NCI-H524 (cell line): ENCODE measurements around the gene QSOX2.

Experiments used
- DNase-seq, 2 experiments: peaks; one replicate each; lab custom pipeline; 2025; lab: John Stamatoyannopoulos, UW

QSOX2 gene

DNA sequence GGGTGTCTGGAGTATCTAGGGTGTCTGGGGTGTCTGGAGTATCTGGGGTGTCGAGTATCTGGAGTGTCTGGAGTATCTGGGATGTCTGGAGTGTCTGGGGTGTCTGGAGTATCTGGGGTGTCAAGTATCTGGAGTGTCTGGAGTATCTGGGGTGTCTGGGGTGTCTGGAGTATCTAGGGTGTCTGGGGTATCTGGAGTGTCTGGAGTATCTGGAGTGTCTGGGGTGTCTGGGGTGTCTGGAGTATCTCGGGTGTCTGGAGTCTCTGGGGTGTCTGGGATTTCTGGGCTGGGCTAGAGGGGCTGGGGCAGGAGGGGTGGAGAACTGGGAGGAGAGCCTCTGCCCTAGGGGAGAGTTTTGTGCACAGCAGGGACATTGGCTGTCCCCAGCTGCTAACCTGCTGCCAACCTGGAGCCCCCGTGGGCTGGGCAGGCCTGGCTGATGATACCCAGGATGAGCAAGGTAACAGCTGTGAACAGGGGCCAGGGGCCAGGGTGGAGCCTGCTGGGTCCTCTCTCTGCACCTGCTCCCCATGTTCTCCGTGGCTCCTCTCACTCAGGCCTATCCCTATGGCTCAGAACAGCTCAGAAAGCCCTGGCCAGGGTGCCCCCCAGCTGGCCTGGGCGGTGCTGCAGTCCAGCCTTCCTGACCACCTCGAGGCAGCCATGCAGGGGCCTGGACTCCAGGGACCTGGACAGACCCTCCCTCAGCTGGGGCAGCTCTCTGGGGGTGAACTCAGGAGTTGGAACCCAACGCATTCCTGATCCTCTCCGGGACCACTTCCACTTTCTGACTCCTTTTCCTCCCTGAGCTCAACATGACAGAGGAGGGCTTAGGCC is 70.6 kb downstream of the QSOX2 start:
- peak in 1 of 2 experiments; percentile 35 for DNase-seq

DNA sequence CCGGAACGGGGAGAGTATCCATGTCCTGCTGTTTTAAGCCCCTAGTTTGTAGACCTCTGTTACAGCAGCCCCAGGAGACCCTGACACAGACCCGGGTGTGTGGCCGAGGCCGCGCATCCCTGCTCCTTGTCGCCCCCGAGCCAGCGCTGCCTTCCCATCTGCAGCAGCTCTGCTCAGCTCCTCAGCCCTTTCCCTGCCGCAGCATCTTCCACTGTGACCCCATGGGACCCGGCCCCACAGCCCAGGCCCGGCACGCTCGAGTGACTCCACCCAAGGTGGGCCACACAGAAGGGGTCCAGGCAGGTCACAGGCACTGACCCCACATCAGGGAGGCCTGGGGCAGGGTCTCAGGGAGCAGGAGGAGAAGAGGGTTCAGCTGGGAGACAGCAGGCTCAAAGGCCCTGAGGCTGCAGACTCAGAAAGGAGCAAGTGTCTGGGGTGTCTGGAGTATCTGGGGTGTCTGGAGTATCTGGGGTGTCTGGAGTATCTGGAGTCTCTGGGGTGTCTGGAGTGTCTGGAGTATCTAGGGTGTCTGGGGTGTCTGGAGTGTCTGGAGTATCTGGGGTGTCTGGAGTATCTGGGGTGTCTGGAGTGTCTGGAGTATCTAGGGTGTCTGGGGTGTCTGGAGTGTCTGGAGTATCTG is 71.8 kb downstream of the QSOX2 start:
- no peak for DNase-seq

DNA sequence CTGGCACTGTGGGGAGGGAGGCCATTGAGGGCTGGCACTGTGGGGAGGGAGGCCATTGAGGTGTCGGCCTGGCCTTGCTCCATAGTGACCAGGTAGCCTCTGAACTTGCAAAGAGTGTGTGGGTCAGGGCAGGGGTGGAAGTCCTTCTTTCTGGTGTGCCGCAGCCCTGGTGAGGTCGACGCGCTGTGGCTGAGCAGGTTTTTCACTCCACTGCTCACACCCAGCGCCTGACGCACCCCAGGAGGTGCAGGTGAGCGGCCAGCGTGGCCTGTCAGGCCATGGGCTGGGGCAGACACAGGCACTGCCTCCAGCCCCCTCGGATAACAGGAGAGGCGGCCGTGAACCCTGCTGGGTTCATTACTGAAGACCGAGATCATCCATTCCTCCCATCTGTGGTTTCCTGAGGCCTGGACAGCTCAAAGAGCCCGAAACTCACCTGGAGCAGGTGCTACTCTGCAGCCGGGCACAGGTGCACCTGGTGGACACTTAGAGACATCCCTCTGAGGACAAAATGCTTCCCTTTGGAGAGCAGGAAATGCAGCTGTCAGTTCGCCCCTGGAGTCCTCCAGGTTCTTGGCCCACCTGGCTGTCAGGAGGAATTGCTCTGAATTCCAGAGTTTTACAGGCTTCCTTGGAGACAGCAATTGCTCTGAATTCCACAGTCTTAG is 73.1 kb downstream of the QSOX2 start:
- no peak for DNase-seq

DNA sequence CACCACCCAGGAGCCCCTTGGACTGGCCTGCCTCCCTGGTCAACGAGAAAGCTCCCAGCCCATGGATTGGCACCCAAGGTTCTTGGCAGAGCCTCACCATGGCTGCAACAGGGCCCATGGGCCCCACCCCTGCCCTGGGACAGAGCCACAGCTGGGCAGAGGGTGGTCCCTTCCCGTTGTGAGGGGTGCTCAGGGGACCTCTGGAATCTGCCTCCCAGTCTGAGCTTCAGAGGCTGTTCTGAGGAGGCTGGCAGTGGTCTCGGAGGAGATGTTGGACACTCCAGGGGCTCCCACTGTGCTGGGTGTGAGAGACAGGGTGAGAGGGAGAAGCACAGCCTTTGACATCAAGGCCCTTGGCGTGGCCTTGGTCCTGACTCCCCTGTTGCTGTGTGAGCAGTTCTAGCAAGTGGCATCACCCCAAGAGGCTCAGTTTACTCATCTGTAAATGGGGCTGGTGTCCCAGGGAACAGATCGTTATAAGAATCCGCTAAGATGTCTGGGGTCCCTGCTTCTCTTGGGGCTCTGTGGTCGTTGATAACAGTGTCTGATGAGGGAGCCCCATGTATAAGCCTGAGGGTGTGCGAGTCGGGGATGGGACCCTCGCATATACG is 73.7 kb downstream of the QSOX2 start:
- DNase-seq, result no peak

DNA sequence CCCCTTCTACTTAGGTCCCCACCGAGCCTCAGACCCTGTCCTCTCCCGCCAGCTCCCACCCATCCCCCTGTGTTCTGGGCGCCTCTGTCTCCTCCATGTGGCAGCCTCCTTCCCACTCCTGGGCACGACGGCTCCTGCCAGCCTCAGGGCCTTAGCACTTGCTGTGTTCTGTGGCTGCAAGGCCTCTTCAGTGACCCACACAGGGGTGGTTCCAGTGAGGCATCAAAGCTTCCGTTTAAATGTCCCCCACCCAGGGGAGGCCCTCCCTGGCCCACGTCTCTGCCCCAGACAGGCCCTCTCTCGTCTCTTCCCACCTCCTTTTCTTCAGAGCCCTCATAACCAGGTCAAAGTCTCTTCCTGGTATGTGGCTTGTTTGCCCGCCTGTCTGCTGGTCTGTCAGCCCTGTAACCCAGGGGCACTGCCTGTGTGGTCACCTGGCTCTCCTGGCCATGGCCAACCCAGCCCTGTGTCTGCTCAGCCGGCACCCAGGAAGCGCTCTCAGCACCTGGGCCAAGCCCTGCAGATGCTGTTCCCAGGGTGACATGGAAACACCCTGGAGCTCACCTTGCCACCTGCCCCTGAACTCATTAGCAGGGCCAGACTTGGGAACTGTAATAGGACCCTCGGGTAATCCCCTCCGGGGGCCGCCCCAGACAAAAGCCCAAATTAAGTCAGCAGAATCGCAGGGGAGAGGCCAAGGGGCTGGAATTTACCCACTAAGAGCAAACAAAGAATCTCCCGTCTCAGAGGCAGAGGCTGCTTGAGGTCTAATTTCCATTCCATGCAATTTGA is 74.4 kb downstream of the QSOX2 start:
- DNase-seq, result peak in 1 of 2 experiments; percentile 47

DNA sequence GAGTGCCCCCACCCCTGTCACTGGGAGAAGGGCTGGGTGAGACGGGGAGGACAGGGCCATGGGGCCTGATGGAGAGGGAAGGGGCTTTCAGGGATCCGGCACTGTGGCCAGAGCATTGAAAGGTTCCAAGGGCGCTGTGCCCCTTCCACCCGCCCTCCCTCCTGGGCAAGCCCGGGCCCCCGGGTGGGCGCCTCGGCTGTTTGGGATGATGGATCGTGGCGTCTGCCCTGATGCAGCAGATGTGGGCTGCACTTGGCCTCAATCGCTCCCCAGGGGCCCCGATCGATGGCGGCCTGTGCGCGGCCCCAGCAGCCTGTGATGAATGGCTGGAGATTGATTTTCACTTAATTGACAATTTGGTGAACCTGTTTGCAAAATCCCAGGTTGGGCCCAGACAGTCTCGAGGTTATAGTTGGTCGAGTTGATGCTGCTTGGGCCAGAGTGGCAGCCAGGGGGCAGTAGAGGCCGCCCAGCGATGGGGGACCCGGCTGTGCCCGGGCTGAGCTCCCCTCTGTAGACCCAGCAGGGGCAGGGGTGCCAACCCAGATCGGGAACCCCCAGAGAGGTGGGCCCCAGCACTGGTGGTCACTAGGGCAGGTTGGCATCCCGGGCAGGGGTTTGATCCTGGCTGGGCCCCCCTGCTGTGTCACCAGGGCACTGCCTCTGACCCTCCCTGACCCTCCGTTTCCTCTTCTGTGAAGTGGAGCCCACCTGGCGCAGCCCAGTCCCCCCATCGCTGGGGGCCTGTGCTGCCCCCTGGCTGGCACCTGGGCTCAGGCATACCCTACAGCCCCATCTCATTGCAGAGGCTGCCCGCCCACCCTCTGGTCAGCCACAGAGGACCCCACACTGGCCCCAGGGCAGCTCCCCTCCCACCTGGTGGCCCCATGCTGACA is 75.4 kb downstream of the QSOX2 start:
- peak in 1 of 2 experiments; percentile 49 for DNase-seq

DNA sequence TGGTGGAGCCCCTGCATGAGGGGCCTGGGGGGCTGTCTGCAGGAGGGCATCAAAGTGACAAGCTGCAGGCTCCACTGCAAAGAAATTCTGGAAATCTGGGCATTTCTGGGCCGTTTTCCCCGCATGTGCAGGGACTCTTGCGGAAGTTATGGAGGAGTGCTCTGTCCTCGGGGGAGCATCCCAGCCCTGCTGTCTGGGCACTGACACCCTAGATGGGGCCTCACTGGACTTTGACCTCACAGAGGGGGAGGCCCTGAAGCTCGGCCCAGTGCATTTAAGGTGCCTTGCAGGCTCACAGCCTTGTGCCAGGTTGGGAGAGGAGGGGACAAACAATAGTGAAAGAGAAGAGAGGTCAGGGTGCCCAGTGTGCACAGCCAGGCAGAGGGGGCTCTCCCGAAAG is 76.1 kb downstream of the QSOX2 start:
- DNase-seq, result no peak

DNA sequence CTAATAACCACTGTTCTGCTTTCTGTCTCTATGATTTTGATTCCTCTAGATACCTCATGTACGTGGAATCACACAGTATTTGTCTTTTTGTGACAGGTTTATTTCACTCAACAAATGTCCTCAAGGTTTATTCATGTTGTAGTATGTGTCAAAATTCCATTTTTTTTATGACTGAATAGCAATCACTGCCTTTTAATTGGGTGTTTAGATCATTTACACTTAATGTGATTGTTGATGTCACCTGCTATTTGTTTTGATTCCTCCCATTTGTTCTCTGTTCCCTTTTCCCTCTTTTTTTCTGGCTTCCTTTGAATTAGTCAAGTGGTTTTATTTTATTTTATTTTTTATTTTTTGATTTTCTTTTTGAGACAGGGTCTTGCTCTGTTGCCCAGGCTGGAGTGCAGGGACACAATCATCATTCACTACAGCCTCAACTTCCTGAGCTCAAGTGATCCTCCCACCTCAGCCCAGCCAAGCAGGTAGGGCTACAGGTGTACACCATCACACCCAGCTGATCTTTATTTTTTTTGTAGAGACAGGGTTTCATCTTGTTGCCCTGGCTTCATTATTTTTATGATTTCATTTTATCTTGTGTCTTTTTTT is 82.3 kb downstream of the QSOX2 start:
- DNase-seq, result no peak

DNA sequence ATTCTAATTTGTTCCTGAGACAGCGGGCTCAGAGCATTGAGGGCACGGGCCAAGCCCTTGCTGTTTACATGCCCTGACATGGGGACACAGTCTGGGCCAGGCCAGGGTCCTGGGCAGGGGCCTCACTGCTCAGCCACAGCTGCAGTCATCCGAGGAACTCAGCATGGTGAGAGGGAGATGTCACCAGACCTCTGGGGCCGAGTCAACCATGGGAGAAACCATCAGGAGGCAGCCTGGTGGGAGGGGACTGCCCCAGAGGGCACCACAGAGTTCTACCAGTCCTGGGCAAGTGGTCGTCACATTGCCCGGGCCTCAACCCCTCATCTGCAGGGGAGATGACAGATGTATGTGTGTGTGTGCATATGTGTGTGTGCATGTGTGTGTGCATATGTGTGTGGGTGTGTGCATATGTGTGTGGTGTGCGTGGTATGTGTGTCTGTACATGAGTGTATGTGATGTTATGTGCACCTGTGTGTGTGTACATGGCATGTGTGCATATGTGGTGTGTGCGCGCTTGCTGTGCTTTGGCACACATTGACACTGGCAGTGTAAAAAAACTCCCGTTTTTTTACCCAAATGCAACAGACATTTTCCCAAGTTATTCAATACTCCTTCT is 84.5 kb downstream of the QSOX2 start:
- DNase-seq, result no peak

DNA sequence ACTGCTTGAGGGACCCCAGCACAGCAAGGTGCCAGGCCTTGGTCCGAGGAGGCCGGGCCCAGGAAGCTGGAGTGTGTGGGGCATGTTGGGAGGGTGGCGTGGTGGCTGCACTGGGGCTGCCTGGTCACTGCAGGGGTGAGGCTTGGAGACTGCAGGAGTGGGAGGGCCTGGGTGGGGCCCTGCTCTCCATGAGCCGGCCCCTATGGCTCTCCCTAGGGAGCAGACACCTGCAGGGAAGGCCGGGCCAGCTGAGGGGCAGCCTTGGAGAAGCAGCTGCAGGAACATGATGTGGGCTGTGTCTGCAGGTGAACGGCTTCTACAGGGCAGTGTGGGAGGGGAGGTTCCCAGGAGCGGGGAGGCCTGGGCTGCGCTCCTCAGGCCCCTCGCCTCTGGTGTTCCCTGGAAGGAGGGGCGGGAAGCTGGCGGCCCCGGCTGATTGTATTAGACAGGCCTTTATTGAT is 85.2 kb downstream of the QSOX2 start:
- DNase-seq, result no peak

DNA sequence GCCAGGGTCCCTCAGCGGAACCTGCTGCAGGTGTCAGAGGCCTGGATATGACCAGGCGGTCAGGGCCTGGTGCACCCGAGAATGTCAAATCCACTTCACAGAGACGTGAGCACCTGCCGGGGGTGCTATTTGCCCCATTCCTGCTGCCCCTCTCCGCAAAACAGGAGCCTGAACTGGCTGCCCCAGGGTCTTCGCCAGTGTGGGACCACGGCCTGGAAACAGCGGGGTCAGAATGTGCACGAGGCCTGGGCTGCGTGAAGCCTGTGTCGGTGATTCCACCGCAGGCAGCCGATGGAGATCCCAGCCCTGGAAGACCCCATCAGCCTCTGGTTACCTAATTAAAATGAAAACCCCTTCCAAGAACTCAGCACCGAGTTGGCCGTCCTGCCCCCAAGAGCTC is 85.8 kb downstream of the QSOX2 start:
- no peak for DNase-seq

DNA sequence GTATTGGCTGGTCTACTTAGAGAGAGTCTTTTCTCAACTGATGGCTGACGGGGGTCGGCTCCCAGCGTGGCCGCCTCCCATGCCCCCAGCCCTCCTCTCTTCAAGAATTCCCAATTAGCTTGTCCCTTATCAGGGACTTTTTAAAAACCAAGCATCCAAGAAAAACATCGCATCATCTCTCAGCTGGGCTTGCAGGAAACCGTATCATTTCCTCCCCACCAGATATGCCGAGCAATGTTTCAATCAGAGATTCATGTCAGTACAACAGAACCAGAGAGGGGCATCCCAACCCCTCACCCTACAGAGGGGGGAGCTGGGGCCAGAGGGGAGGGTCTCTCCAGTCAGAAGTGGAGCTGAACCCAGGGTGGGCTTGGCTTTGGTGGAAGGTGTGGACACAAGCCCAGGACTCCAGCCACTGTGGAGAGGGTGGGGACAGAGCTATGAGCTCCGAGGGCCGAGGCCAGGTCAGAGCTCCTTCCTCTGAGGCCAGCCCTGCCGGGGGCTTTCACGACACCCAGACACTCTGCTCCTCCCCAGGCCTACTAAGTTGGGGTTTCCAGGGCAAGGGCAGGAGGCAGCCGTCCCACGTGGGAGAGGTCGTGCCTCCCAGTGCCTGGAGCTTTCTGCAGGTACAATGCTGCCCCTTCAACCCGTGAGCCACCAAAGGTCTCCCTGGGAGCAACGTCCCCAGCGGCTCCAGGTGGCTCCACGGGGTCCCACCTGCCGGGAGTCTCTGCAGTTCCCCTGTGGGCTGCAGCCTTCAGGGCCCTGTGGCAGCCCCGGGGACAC is 87.9 kb downstream of the QSOX2 start:
- DNase-seq, result no peak
